Transverse colon (tissue), 3 donors: ENCODE measurements around the gene AOC1.
"Not testable (repeated sequence)": the region's sequence is repeated elsewhere in the genome, so short reads cannot be mapped to it uniquely, and the experiment has no call there.

Source experiments
- CTCF ChIP-seq, 5 experiments: fragments of 200-600 bp in 3 of 5; fragments of 450-650 bp in 2 of 5; sonication (generic) in 3 of 5; IDR thresholded peaks; 1 replicate in 2 of 5; 2 replicates in 3 of 5; pipeline ENCODE4 v1.5.1; 2016 to 2017; ENCODE audit warnings: antibody characterized with exemption in 5 of 5, inconsistent platforms in 3 of 5, mild to moderate bottlenecking in 2 of 5, moderate library complexity in 1 of 5
- POLR2A ChIP-seq: fragments of 450-650 bp; IDR thresholded peaks from one replicate; pipeline ENCODE4 v1.6.1; 2016; ENCODE audit warnings: antibody characterized with exemption, mild to moderate bottlenecking, moderate library complexity

GRCh38 chr7:150910305-150910995, 58.1 kb downstream of the AOC1 start:
- TF ChIP-seq POLR2A; CTCF (IDR thresholded peaks at IDR 0.05): not testable (repeated sequence)
